MM.1S (cell line): ENCODE results near the gene LGALS7.
A peak's percentile ranks its signal among the peaks of the same experiment; 100 is the strongest.

Source experiments
- DNase-seq: peaks from one replicate; pipeline ENCODE4 v3.0.0-alpha.2; 2015
- H2AFZ ChIP-seq: fragments of 300-600 bp; sonication (generic); 2 replicates; pipeline ENCODE4 v1.6.0; 2016; ENCODE audit warnings: antibody characterized with exemption, low read length
- H3F3A ChIP-seq: fragments of 300-600 bp; sonication (generic); 2 replicates; pipeline ENCODE4 v1.6.1; 2016; ENCODE audit warnings: mild to moderate bottlenecking, antibody characterized with exemption, low read length, moderate library complexity, mixed read lengths; ENCODE audit not compliant: insufficient read depth
- H3K27ac ChIP-seq: fragments of 300-600 bp; sonication (generic); 2 replicates; pipeline ENCODE4 v1.5.1; 2016; ENCODE audit warnings: mild to moderate bottlenecking, low read length
- H3K27me3 ChIP-seq: fragments of 300-600 bp; sonication (generic); replicated peaks from 2 replicates; pipeline ENCODE4 v1.6.0; 2016; ENCODE audit warnings: low read length; ENCODE audit not compliant: insufficient read depth
- H3K36me3 ChIP-seq: fragments of 300-600 bp; sonication (generic); replicated peaks from 2 replicates; pipeline ENCODE4 v1.6.1; 2016; ENCODE audit warnings: mild to moderate bottlenecking, low read length, mixed read lengths; ENCODE audit not compliant: insufficient read depth
- H3K4me1 ChIP-seq: fragments of 300-600 bp; sonication (generic); 2 replicates; pipeline ENCODE4 v1.6.1; 2016; ENCODE audit warnings: low read length, mixed read lengths
- H3K4me2 ChIP-seq: fragments of 300-600 bp; sonication (generic); 2 replicates; pipeline ENCODE4 v1.6.0; 2016; ENCODE audit warnings: low read depth, low read length
- H3K4me3 ChIP-seq: fragments of 300-600 bp; sonication (generic); 2 replicates; pipeline ENCODE4 v1.5.1; 2016; ENCODE audit warnings: low read length, mixed read lengths
- H3K79me2 ChIP-seq: fragments of 300-600 bp; sonication (generic); 2 replicates; pipeline ENCODE4 v1.6.1; 2016; ENCODE audit warnings: mixed run types, low read length, mixed read lengths
- H3K9ac ChIP-seq: fragments of 300-600 bp; sonication (generic); 2 replicates; pipeline ENCODE4 v1.6.1; 2016; ENCODE audit warnings: low read length, mixed read lengths
- H3K9me2 ChIP-seq: fragments of 300-600 bp; sonication (generic); replicated peaks from 2 replicates; pipeline ENCODE4 v1.6.1; 2016; ENCODE audit warnings: mild to moderate bottlenecking, low read length, mixed read lengths; ENCODE audit not compliant: insufficient read depth
- H3K9me3 ChIP-seq: fragments of 300-600 bp; sonication (generic); replicated peaks from 2 replicates; pipeline ENCODE4 v1.6.1; 2016; ENCODE audit warnings: mild to moderate bottlenecking, low read length, mixed read lengths; ENCODE audit not compliant: insufficient read depth
- H4K20me1 ChIP-seq: fragments of 300-600 bp; sonication (generic); 2 replicates; pipeline ENCODE4 v1.6.1; 2016; ENCODE audit warnings: mild to moderate bottlenecking, low read length, moderate library complexity, mixed read lengths; ENCODE audit not compliant: insufficient read depth
- CTCF ChIP-seq: fragments of 300-600 bp; sonication (generic); IDR thresholded peaks from 2 replicates; pipeline ENCODE4 v1.5.1; 2016; ENCODE audit warnings: antibody characterized with exemption, low read length, mixed read lengths
- EZH2 ChIP-seq: fragments of 300-600 bp; sonication (generic); optimal IDR thresholded peaks from 2 replicates; pipeline ENCODE3; 2017; ENCODE audit warnings: low read depth, mild to moderate bottlenecking, antibody characterized with exemption, low read length, mixed read lengths
- EZH2phosphoT487 ChIP-seq: fragments of 300-600 bp; sonication (generic); IDR thresholded peaks from 2 replicates; pipeline ENCODE4 v1.6.1; 2018; ENCODE audit warnings: antibody characterized with exemption, low read length

The LGALS7 gene

GRCh38 chr19:38736413-38737280 is 36.7 kb downstream of the LGALS7 start:
- Histone ChIP-seq H3K36me3 (no peaks in the 10 kb centered on the region), H3K4me2 (peak overlapping the region; percentile 3; the same call in 1 of the 2 replicates), H3F3A (peaks cover 22% of the 10 kb centered on the region), H2AFZ (no peak overlapping the region), H3K9ac (no peak overlapping the region), H3K27ac (no peak overlapping the region), H3K4me1 (peaks cover 18% of the 10 kb centered on the region), H3K79me2 (no peaks in the 10 kb centered on the region), H3K9me3 (no peaks in the 10 kb centered on the region), H3K9me2 (no peaks in the 10 kb centered on the region), H4K20me1 (no peaks in the 10 kb centered on the region), H3K4me3 (peak overlapping the region; percentile 45; the same call in 1 of the 2 replicates), H3K27me3 (peaks cover 4% of the 10 kb centered on the region)
- TF ChIP-seq CTCF (no peak), EZH2phosphoT487 (no peak), EZH2 (no peak)
- no peak for DNase-seq

GRCh38 chr19:38736036-38736412 is 37.3 kb downstream of the LGALS7 start:
- peak overlapping the region; percentile 24; the same call in 1 of the 2 replicates for H3K4me2 ChIP-seq
- no peaks in the 10 kb centered on the region for H3K9me2 ChIP-seq
- DNase-seq: peak; percentile 21
- H3K9ac ChIP-seq: no peak overlapping the region
- no peaks in the 10 kb centered on the region for H3K79me2 ChIP-seq
- H3K4me3 ChIP-seq: peak overlapping the region; percentile 45; the same call in 1 of the 2 replicates
- H3K9me3 ChIP-seq: no peaks in the 10 kb centered on the region
- H3K4me1 ChIP-seq: peaks cover 18% of the 10 kb centered on the region
- H4K20me1 ChIP-seq: no peaks in the 10 kb centered on the region
- no peak overlapping the region for H2AFZ ChIP-seq
- TF ChIP-seq CTCF (no peak), EZH2 (no peak), EZH2phosphoT487 (no peak)
- peaks cover 25% of the 10 kb centered on the region for H3F3A ChIP-seq
- no peak overlapping the region for H3K27ac ChIP-seq
- no peaks in the 10 kb centered on the region for H3K36me3 ChIP-seq
- peaks cover 4% of the 10 kb centered on the region for H3K27me3 ChIP-seq

- Histone ChIP-seq H3K4me3 (peak overlapping the region; percentile 60), H3K4me1 (peaks cover 18% of the 10 kb centered on the region), H3K36me3 (no peaks in the 10 kb centered on the region), H3K9ac (peak overlapping the region; percentile 47; the same call in 1 of the 2 replicates), H2AFZ (peak overlapping the region; percentile 71), H4K20me1 (no peaks in the 10 kb centered on the region), H3K27ac (peak overlapping the region; percentile 77), H3K27me3 (peaks cover 4% of the 10 kb centered on the region), H3K9me2 (no peaks in the 10 kb centered on the region), H3F3A (peaks cover 25% of the 10 kb centered on the region), H3K4me2 (peak overlapping the region; percentile 85), H3K9me3 (no peaks in the 10 kb centered on the region), H3K79me2 (no peaks in the 10 kb centered on the region)
- TF ChIP-seq EZH2phosphoT487 (no peak), CTCF (no peak), EZH2 (no peak)
- no peak for DNase-seq
These were observed 38.0 kb downstream of the LGALS7 start for GRCh38 chr19:38735257-38735686.
